Activated CD4-positive, alpha-beta T cell treated with anti-CD3 and anti-CD28 coated beads, Interleukin-2, Interleukin-4, amounts not matched to agents 100 ng/mL and 50 ng/mL, durations not matched to agents 16 hours and 8 hours (primary cell): ENCODE data around the gene EPHB1.
A peak's percentile ranks its signal among the peaks of the same experiment; 100 is the strongest.
"Not testable (repeated sequence)": the region's sequence is repeated elsewhere in the genome, so short reads cannot be mapped to it uniquely, and the experiment has no call there.

ENCODE experiments used
- DNase-seq: peaks from one replicate; pipeline ENCODE4 v3.0.0-alpha.2; 2020; ENCODE audit warnings: low spot score

EPHB1 gene

GRCh38 chr3:135084405-135084804, 289.3 kb downstream of the EPHB1 start:
- no peak for DNase-seq

DNA sequence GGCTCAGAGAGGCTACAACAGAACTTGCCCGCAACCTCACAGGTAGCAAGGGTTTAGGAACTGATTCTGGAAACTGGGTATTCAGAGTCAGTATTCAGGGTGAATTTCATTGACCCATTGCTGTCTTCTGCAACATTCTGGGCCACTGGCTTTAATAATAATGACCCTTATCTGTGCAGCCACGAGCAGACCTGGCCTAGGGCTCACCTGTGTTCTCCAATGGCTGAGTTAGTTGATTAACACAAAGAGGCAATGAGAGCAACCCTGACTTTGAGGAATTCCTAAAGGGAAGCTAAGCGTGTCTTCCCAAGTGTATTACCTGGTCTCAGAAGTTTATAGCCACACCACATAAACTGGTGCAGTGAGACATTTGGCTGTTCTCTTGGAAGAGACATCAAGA, 289.9 kb downstream of the EPHB1 start:
- no peak for DNase-seq

DNA sequence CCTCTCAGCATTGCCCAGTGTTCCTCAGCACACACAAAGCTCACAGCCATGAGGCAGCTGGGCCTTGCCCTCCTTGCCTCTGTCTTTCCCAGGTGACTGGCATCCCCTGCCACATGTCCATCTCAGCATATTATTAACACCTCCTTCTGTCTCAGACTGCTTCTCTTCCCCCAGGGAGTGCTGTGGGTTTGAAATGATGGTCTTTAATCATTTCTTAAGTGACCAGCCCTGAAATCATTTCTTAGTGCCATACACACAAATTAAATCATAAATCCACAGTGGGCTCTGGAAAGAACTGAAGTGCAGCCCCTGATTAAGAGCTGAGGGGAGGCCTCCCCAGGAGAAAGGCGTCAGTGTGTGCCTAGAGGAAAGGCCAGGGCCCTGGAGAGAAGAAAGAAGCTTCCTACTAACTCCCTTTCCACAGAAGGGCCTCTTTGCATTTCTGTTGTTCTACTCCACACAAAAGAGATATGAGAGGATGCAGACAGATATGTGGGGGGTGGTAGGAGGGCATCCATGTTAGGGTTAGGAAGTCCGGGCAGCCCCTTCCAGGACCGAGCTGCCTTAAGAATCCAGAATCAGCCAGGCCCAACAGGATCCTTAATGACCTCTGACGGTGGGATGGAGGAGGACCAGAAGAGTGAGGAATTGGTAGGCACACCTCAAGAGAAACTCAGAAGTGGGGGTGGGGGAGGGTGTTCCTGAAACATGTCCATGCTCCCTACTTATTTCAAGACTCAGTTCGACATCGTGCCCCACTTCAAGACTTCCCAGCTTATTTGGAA, 290.8 kb downstream of the EPHB1 start:
- DNase-seq, result no peak

- no peak for DNase-seq
Observed at GRCh38 chr3:135087782-135088181, 292.7 kb downstream of the EPHB1 start.

- no peak for DNase-seq
Observed at GRCh38 chr3:135089451-135089850, 294.4 kb downstream of the EPHB1 start.

DNA sequence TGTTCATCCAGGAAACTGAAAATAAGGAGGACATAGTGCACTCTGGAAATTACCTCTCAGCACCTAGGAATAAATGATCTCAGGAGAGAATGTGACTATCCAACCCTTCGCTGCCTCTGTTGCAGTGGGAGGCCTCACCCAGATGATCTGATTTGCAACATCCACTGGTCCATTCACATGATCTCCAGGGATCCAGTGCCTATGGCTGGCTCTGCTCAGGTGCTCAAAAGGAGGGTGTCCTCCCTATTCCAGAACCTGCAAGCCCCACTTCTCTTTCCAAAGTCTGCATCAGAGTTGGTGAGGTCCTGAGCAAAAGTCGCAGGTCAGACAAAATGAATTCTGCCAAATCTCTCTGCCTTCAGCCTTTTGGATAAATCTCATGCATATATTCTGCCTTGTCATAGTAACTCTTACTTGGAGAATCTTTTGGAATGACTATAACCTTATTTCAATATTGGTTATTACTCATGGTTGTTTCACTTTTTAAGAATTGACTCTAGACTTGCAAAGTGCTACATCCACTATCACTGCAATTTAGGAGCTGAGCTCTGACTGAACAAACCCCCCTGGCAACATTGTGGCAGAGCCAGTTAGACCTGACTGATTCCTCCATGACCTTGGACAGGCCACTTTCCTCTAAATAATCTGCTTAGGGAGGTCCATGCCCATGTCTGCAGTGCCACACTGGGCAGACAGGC, 295.1 kb downstream of the EPHB1 start:
- peak; percentile 5 for DNase-seq

DNA sequence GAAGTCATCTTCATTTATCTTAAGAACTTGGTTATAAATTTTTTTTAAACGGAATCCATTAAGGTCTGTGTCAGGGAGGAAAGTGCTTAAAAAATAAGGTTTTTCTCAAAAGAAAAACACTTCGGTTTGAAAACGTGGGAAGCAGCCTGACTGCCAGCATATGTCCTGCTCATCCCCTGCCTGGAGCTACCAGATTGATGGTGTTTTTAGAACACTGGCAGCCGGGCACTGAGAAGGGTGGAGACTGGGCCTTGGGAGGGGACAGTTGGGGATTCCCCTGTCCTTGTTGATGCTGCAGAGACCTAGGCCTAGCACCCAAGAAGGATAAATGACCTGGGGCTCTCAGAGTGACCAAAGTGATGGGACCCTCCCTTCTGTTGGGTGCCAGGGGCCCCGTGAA, 296.9 kb downstream of the EPHB1 start:
- DNase-seq, result no peak

GRCh38 chr3:135093121-135093520, 298.1 kb downstream of the EPHB1 start:
- no peak for DNase-seq

DNA sequence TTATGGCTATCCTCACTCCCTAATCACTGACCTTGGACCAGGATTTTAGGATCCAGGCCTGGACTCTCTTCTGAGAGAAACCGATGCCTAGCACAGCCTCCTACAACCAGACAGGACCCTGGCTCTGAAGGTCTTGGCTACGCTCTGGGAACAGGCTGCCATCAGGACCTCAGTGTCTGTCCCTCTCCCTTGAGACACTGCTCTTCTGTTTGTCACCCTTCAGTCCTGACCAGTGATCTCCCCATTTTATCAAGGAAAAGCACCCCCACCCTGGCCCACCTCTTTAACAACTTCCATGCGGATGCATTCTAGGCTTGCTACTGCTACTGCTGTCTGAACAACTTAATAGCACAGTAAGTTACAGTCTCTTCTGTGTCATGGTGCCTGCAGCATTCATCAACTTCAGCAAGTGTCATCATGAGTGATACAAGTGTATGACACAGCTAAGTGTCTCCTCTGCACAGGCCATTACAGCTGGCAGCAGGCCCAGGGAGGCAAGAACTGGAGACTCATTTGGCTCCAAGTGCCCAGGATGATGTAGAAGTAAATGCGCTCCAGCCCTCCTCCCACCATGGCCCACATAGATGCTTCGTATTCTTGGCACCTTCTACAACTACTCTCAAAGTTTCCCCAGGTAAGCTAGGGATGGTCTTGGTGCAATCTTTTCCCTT, 302.4 kb downstream of the EPHB1 start:
- DNase-seq, result no peak

- DNase-seq, result no peak
Observed at GRCh38 chr3:135099734-135100355, 304.8 kb downstream of the EPHB1 start.

- DNase-seq, result no peak
Observed at GRCh38 chr3:135100366-135100765, 305.3 kb downstream of the EPHB1 start.

DNA sequence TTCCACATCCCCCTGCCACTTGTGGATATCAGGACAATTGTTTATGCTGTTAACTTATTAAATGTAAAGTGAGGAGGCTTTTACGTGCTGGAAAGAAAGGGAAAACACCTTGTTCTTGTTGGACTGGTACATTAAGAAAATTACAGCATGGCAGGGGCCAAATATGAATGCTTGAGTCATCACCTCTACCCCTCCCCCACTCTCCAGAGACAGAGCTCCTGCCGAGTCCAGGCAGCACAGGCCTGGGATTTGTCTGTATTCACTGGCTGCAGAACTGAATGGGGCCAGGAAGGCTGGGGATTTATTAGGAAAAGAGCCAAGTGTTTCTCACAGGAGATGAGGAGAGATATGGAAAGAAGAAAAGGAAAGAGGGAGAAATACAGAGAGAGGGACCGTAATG, 308.9 kb downstream of the EPHB1 start:
- no peak for DNase-seq

GRCh38 chr3:135106445-135106844, 311.4 kb downstream of the EPHB1 start:
- no peak for DNase-seq

DNA sequence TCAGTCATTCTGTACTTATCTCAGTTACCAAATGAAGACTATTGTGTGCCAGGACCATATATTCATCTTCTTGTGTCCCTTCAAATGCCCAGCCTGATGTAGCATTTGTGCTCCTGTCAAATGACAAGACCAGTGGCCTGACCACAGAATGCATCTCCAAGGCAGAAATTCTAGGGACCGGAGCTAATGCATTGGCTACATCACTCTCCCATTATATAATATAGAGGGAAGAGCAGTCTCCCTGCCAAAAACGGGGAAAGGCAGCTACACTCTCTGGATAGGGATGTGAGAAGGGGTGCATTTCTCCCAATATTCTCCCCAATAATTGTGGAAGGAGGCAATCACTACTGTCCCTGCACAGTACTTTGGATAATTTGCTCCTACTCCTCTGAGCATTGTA, 312.0 kb downstream of the EPHB1 start:
- no peak for DNase-seq

- DNase-seq, result no peak
Observed at GRCh38 chr3:135109681-135110080, 314.6 kb downstream of the EPHB1 start.

- DNase-seq, result not testable (repeated sequence)
Observed at GRCh38 chr3:135114551-135114950, 319.5 kb downstream of the EPHB1 start.

- no peak for DNase-seq
Observed at GRCh38 chr3:135117977-135118376, 322.9 kb downstream of the EPHB1 start.

GRCh38 chr3:135118792-135119191, 323.7 kb downstream of the EPHB1 start:
- no peak for DNase-seq

GRCh38 chr3:135125171-135125801, 330.2 kb downstream of the EPHB1 start:
- DNase-seq, result no peak

- no peak for DNase-seq
Observed at GRCh38 chr3:135127946-135128470, 332.9 kb downstream of the EPHB1 start.

DNA sequence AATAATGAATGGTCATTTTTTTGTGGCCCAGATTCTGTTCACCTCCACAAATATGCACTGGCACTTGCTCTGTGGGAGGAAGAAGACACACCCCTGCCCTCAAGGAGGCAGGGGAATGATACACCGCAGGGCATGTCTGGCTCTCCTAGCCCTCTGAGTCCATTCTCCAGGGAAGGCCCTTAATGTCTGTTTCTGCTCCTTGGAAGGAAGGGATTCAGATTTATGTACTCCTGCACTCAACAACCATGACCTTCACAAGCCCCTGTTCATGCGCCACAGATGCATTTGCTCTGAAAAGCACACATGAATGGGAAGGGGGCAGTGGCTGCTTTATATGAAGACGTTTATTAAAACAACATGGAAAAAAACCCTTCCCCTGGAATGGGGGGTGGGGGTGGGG, 333.8 kb downstream of the EPHB1 start:
- DNase-seq, result no peak

- DNase-seq, result no peak
Observed at GRCh38 chr3:135131290-135131689, 336.2 kb downstream of the EPHB1 start.
